CD4-positive, alpha-beta T cell (primary cell): ENCODE results near the gene CCDC157. TPM values are rescaled to one million over a fixed set of nuclear protein-coding genes. Genes with fewer than 3 reads are reported as not detected.

Experiments
- ATAC-seq: fragments of 200-7000 bp; cut with Tn5 transposase; one replicate; pipeline ENCODE4 v1.10.0; 2022; ENCODE audit warnings: mild to moderate bottlenecking; ENCODE audit not compliant: poor library complexity
- CTCF ChIA-PET: fragments of 350-600 bp; sonication (Branson Sonifier 250); formaldehyde crosslinking; loops from one replicate; lab custom pipeline; 2021; ENCODE audit warnings: antibody characterized with exemption, inconsistent platforms; lab: Charles Lee
- POLR2A ChIA-PET: fragments of 350-600 bp; sonication (Branson Sonifier 250); formaldehyde crosslinking; loops from one replicate; lab custom pipeline; 2021; ENCODE audit warnings: antibody characterized with exemption, inconsistent platforms; lab: Charles Lee
- DNase-seq, 14 experiments: peaks; one replicate each; pipeline ENCODE4 v3.0.0-alpha.2; 2013 to 2020; ENCODE audit warnings: mixed read lengths in 2 of 14
- H3K27ac ChIP-seq, 2 donors: one replicate each; pipeline versions ENCODE4 v1.5.1 to v1.7.0; 2013; ENCODE audit warnings: low read length in 2 of 2, low read depth in 1 of 2, mild to moderate bottlenecking in 1 of 2
- H3K27me3 ChIP-seq, 2 experiments: 1 replicate in 1 of 2; 2 replicates in 1 of 2; pipeline versions ENCODE4 v1.6.1 to v1.7.0; 2013; ENCODE audit warnings: low read length in 2 of 2, control low read depth in 1 of 2, mild to moderate bottlenecking in 1 of 2, moderate library complexity in 1 of 2; ENCODE audit not compliant: insufficient read depth in 2 of 2, control insufficient read depth in 1 of 2
- H3K36me3 ChIP-seq: one replicate; pipeline ENCODE4 v1.6.1; 2013; ENCODE audit warnings: low read length, control low read depth; ENCODE audit not compliant: insufficient read depth
- H3K4me1 ChIP-seq: one replicate; pipeline ENCODE4 v1.6.1; 2013; ENCODE audit warnings: low read length, control low read depth; ENCODE audit not compliant: insufficient read depth
- H3K4me3 ChIP-seq: one replicate; pipeline ENCODE4 v1.5.1; 2013; ENCODE audit warnings: mild to moderate bottlenecking, low read length, moderate library complexity
- H3K9me3 ChIP-seq, 2 experiments: 1 replicate in 1 of 2; 2 replicates in 1 of 2; pipeline versions ENCODE4 v1.6.1 to v1.7.0; 2013; ENCODE audit warnings: low read length in 2 of 2, mild to moderate bottlenecking in 2 of 2, control low read depth in 1 of 2, moderate library complexity in 1 of 2; ENCODE audit not compliant: control insufficient read depth in 1 of 2, insufficient read depth in 1 of 2
- H3K27ac Mint-ChIP-seq: one replicate; pipeline ENCODE4 v1.8.0; 2020; ENCODE audit warnings: mixed read lengths
- H3K27me3 Mint-ChIP-seq: one replicate; pipeline ENCODE4 v1.8.0; 2021; ENCODE audit warnings: mixed read lengths
- H3K36me3 Mint-ChIP-seq: one replicate; pipeline ENCODE4 v1.8.0; 2021; ENCODE audit warnings: low read depth, mixed read lengths
- H3K4me1 Mint-ChIP-seq: one replicate; pipeline ENCODE4 v1.8.0; 2021; ENCODE audit warnings: low read depth, mixed read lengths
- H3K4me3 Mint-ChIP-seq: one replicate; pipeline ENCODE4 v1.8.0; 2020; ENCODE audit warnings: mild to moderate bottlenecking, mixed read lengths
- H3K9me3 Mint-ChIP-seq: one replicate; pipeline ENCODE4 v1.8.0; 2020; ENCODE audit warnings: mixed read lengths
- intact Hi-C, 2 experiments: fragments of 100-400 bp; cut with DNase I in 1 of 2; cut with micrococcal nuclease in 1 of 2; formaldehyde crosslinking; loops; one replicate each; pipeline versions ENCODE4 v1.15.1 to v1.9.0; 2023 to 2025; cut with DNase I, micrococcal nuclease
- total RNA-seq, 174 experiments: library from RNA in 2 of 174; stranded (reverse) in 2 of 174; gene quantifications; one replicate each; pipeline ENCODE4 v1.2.3 and lab custom pipeline; 2021 to 2026
- TF ChIP-seq, protein P1 (sequence below): fragments of 200-600 bp; IDR thresholded peaks from one replicate; pipeline ENCODE4 v1.8.0; 2022; ENCODE audit warnings: antibody characterized with exemption, mild to moderate bottlenecking

Gene CCDC157
- total RNA-seq, 2 experiments from 2014 or later = 8.3 to 10.1 TPM

DNA sequence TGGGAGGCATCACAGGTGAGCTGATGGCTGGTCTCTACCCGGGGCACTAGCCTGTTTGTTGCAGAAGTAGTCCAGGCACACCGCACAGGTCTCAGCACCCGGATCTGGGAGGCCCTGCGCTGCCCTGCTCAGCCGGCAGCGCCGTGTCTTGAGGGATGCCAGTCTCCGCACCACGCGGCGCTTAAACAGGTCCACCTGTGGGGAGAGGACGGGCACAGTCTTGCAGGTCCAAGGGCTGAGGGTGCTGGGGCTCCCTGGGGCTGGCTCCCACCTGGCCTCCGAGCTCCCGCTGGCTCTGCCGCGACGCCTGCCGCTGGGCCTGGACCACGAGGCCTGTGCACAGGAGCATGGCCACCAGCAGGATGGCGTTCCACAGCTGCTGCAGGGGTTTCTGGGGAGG, 23.2 kb downstream of the CCDC157 start:
- intact Hi-C loops = no loop called here
- no peaks in the 10 kb centered on the region for H3K27me3 Mint-ChIP-seq
- CTCF ChIA-PET = no interaction called here
- no peaks in the 10 kb centered on the region for H3K9me3 Mint-ChIP-seq
- no peak for DNase-seq
- H3K36me3 Mint-ChIP-seq = no peaks in the 10 kb centered on the region
- no peaks in the 10 kb centered on the region for H3K4me1 ChIP-seq
- ATAC-seq = no peak
- H3K27ac Mint-ChIP-seq = no peak overlapping the region
- TF ChIP-seq, protein P1, sequence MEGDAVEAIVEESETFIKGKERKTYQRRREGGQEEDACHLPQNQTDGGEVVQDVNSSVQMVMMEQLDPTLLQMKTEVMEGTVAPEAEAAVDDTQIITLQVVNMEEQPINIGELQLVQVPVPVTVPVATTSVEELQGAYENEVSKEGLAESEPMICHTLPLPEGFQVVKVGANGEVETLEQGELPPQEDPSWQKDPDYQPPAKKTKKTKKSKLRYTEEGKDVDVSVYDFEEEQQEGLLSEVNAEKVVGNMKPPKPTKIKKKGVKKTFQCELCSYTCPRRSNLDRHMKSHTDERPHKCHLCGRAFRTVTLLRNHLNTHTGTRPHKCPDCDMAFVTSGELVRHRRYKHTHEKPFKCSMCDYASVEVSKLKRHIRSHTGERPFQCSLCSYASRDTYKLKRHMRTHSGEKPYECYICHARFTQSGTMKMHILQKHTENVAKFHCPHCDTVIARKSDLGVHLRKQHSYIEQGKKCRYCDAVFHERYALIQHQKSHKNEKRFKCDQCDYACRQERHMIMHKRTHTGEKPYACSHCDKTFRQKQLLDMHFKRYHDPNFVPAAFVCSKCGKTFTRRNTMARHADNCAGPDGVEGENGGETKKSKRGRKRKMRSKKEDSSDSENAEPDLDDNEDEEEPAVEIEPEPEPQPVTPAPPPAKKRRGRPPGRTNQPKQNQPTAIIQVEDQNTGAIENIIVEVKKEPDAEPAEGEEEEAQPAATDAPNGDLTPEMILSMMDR = no peak
- no peak overlapping the region for H3K4me3 Mint-ChIP-seq
- H3K4me3 ChIP-seq = no peak overlapping the region
- H3K27ac ChIP-seq = no peak overlapping the region
- POLR2A ChIA-PET = no interaction called here
- no peaks in the 10 kb centered on the region for H3K27me3 ChIP-seq
- H3K9me3 ChIP-seq = no peaks in the 10 kb centered on the region
- H3K4me1 Mint-ChIP-seq = no peaks in the 10 kb centered on the region
- H3K36me3 ChIP-seq = no peaks in the 10 kb centered on the region

DNA sequence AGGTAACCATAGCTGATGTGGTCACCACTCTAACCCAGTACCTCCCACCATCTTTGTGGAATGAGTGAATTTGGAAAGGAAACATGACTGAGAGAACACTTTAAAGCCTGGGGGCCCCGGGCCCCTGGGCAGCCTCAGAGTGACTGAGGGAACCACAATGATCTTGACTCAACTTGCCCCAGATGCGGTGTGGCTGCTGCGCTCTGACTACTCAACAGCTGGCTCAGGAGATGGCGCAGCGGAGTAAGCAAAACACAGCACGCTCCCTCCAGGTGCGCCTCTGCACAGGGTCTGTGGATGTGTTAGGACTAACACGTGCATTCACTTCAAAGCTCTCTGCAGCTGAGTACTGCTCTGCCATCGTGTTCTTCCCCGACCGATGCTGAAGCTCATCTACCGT, 24.5 kb downstream of the CCDC157 start:
- DNase-seq (no peak), ATAC-seq (no peak)
- no peak overlapping the region for H3K27ac ChIP-seq
- TF ChIP-seq, protein P1 = no peak
- H3K9me3 Mint-ChIP-seq = no peaks in the 10 kb centered on the region
- no peaks in the 10 kb centered on the region for H3K36me3 ChIP-seq
- CTCF ChIA-PET = interaction anchor here (0.8 kb wide), 1 partner anchor 93 kb away, joined by 3 read pairs; no protein-coding TSS in a partner anchor
- H3K27ac Mint-ChIP-seq = no peak overlapping the region
- POLR2A ChIA-PET = interaction anchor here (0.7 to 1.5 kb wide), 2 partner anchors 24 to 93 kb away, joined by 3 read pairs; partner anchors contain the start of genes CCDC157 and SF3A1
- H3K9me3 ChIP-seq = no peaks in the 10 kb centered on the region
- H3K27me3 Mint-ChIP-seq = no peaks in the 10 kb centered on the region
- H3K27me3 ChIP-seq = no peaks in the 10 kb centered on the region
- intact Hi-C loops = no loop called here
- peaks cover 5% of the 10 kb centered on the region for H3K4me1 Mint-ChIP-seq
- no peaks in the 10 kb centered on the region for H3K36me3 Mint-ChIP-seq
- H3K4me3 Mint-ChIP-seq = no peak overlapping the region
- H3K4me1 ChIP-seq = no peaks in the 10 kb centered on the region
- H3K4me3 ChIP-seq = no peak overlapping the region

DNA sequence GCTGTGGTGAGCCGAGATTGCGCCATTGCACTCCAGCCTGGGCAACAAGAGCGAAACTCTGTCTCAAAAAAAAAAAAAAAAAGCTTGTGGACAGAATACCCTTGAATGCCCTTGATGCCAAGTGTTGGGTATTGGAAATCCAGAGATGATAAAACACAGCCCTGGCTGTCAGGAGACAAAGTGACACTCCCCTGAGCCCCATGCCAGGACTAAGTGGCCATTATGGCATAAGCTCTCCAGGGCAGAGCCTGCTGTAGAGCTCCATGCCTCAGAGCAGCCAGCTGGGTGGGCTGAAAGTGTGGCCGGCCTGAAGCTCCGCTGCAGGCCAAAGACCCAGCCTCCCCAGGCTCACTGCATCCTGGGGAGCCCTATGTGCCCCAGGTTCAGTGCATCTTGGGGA, 25.5 kb downstream of the CCDC157 start:
- DNase-seq = no peak
- intact Hi-C loops = no loop called here
- H3K27me3 ChIP-seq = no peaks in the 10 kb centered on the region
- peaks cover 12% of the 10 kb centered on the region for H3K4me1 Mint-ChIP-seq
- ATAC-seq = no peak
- H3K36me3 ChIP-seq = no peaks in the 10 kb centered on the region
- H3K27ac Mint-ChIP-seq = no peak overlapping the region
- H3K27me3 Mint-ChIP-seq = no peaks in the 10 kb centered on the region
- H3K4me1 ChIP-seq = peaks cover 7% of the 10 kb centered on the region
- H3K4me3 ChIP-seq = no peak overlapping the region
- no peak overlapping the region for H3K27ac ChIP-seq
- H3K36me3 Mint-ChIP-seq = no peaks in the 10 kb centered on the region
- POLR2A ChIA-PET = no interaction called here
- H3K9me3 Mint-ChIP-seq = no peaks in the 10 kb centered on the region
- TF ChIP-seq, protein P1 = no peak
- no peaks in the 10 kb centered on the region for H3K9me3 ChIP-seq
- CTCF ChIA-PET = interaction anchor here (1.0 kb wide), 1 partner anchor 119 kb away, joined by 4 read pairs; no protein-coding TSS in a partner anchor
- H3K4me3 Mint-ChIP-seq = no peak overlapping the region
